GM12873 (cell line): Measurements from ENCODE around the gene AHNAK.

ENCODE experiments used
- CTCF ChIP-seq: IDR thresholded peaks from 2 replicates; pipeline ENCODE4 v1.5.1; 2012; ENCODE audit warnings: low read depth, mild to moderate bottlenecking, moderate library complexity, low read length, control low read depth; ENCODE audit not compliant: insufficient read depth; ENCODE audit errors: missing control alignments

The AHNAK gene

GRCh38 chr11:62546244-62546928, at the start of gene AHNAK:
Gene AHNAK, minus strand, starts transcription at chr11:62546806. Its CDS starts 10,708 bp downstream, at chr11:62536098.
- TF ChIP-seq CTCF, result no peak

GRCh38 chr11:62595124-62595523, 48.5 kb upstream of the AHNAK start:
- no peak for TF ChIP-seq CTCF

GRCh38 chr11:62593434-62594044, 46.9 kb upstream of the AHNAK start:
- TF ChIP-seq CTCF, result peak; percentile 82

- no peak for TF ChIP-seq CTCF
Measured at GRCh38 chr11:62592989-62593421, 46.4 kb upstream of the AHNAK start.

GRCh38 chr11:62592146-62592815, 45.7 kb upstream of the AHNAK start:
- no peak for TF ChIP-seq CTCF

GRCh38 chr11:62591448-62592145, 45.0 kb upstream of the AHNAK start, which contains the start of gene TUT1:
Gene TUT1, minus strand, starts transcription at chr11:62591523. Its CDS starts 38 bp downstream, at chr11:62591485.
- no peak for TF ChIP-seq CTCF

GRCh38 chr11:62588966-62589637, 42.5 kb upstream of the AHNAK start:
- TF ChIP-seq CTCF, result peak; percentile 30
